Naive thymus-derived CD8-positive, alpha-beta T cell (primary cell): Measurements from ENCODE around the gene MIAT. TPM values are rescaled to one million over a fixed set of nuclear protein-coding genes. Genes with fewer than 3 reads are reported as not detected.

Experiments used
- ATAC-seq, 2 donors: fragments of 150-1000 bp; cut with Tn5 transposase in 1 of 2; sonication (Bioruptor Pico), chemical (Tn5 transposase) in 1 of 2; 1 replicate in 1 of 2; 2 replicates in 1 of 2; pipeline ENCODE4 v1.10.0; 2021; ENCODE audit warnings: mild to moderate bottlenecking in 2 of 2, moderate library complexity in 2 of 2
- POLR2A ChIA-PET: fragments of 350-600 bp; sonication (Branson Sonifier 250); formaldehyde crosslinking; loops from one replicate; lab custom pipeline; 2021; ENCODE audit warnings: antibody characterized with exemption; lab: Charles Lee
- DNase-seq, 10 donors: peaks; one replicate each; pipeline versions ENCODE4 v3.0.0 to v3.0.0-alpha.2; 2020 to 2022
- H3K27ac Mint-ChIP-seq, 10 donors: one replicate each; pipeline ENCODE4 v1.8.0; 2020 to 2022; ENCODE audit warnings: mild to moderate bottlenecking in 10 of 10, mixed read lengths in 10 of 10, moderate library complexity in 4 of 10, inconsistent platforms in 1 of 10
- H3K27me3 Mint-ChIP-seq, 5 donors: one replicate each; pipeline ENCODE4 v1.8.0; 2021 to 2022; ENCODE audit warnings: mixed read lengths in 5 of 5
- H3K36me3 Mint-ChIP-seq, 3 donors: one replicate each; pipeline ENCODE4 v1.8.0; 2020 to 2022; ENCODE audit warnings: mixed read lengths in 3 of 3, mild to moderate bottlenecking in 2 of 3, inconsistent platforms in 1 of 3
- H3K4me1 Mint-ChIP-seq, 4 donors: one replicate each; pipeline ENCODE4 v1.8.0; 2021 to 2022; ENCODE audit warnings: mixed read lengths in 4 of 4
- H3K4me3 Mint-ChIP-seq, 10 donors: one replicate each; pipeline ENCODE4 v1.8.0; 2020 to 2022; ENCODE audit warnings: mild to moderate bottlenecking in 10 of 10, mixed read lengths in 10 of 10, moderate library complexity in 6 of 10, inconsistent platforms in 1 of 10
- H3K9me3 Mint-ChIP-seq, 9 donors: one replicate each; pipeline ENCODE4 v1.8.0; 2020 to 2022; ENCODE audit warnings: mixed read lengths in 9 of 9, mild to moderate bottlenecking in 3 of 9, inconsistent platforms in 1 of 9, moderate library complexity in 1 of 9
- polyA plus RNA-seq, 3 donors: library from polyadenylated mRNA; unstranded; fragments of 300-500 nt; fragmentation: Illumina TruSeq; gene quantifications; one replicate each; pipeline ENCODE4 v1.2.3, GENCODE V29; 2021
- total RNA-seq, 8 experiments: library from RNA in 2 of 8; stranded (reverse) in 2 of 8; gene quantifications; one replicate each; pipeline ENCODE4 v1.2.3 and lab custom pipeline; 2021 to 2026

Gene MIAT
- total and polyA plus RNA-seq, 5 experiments from 2014 or later: 0.06 to 362 (median 0.76) TPM

DNA sequence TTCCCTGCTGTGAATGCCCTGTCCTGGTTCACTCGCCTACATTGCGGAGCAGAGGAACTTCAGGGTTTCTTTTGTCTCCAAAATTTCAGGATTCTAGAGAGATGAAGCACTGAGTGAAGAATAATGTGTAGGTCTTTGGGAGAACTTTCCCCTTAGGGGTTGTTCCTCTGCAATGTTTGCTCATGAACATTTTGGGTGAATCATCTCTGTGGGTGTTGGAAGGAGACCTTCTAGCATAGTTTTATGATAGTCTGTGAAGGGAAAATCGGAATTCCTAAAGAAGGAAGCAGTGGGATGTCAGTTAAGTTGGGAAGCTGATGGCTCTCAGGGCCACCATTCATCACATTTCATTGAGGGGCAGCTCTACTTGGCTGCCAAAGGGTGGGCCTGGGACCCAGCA lies 64.8 kb downstream of the MIAT start:
- Mint-ChIP-seq H3K36me3 (peaks cover 9 to 95% (median 34%) of the 10 kb centered on the region in 3 donors), H3K27me3 (no peaks in the 10 kb centered on the region), H3K9me3 (no peaks in the 10 kb centered on the region), H3K4me3 (no peak overlapping the region), H3K27ac (no peak overlapping the region), H3K4me1 (peaks cover 0 to 24% (median 10%) of the 10 kb centered on the region in 4 donors)
- POLR2A ChIA-PET: interaction anchor here (0.6 to 1.1 kb wide), 2 partner anchors 48 to 225 kb away, joined by 3 to 4 read pairs; no protein-coding TSS in a partner anchor
- DNase-seq (no peak), ATAC-seq (no peak)

DNA sequence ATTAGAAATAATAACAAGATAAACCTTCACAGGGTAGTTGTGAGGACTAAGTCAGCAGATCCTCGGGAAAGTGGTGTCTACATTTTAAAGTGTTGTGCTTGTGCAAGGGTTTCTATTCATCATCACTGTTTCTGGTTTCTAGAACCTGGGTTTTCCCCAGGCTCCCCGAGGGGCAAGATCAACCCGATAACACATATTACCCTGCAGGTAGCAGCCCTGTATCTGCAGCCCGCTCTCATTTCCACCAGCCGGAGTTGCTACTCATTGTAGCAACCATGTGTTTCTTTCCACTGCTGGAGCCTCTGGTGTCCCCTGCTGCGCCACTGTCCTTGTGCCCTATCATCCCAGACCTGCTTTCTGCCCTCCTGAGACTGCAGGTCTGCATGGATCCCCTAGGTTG lies 67.0 kb downstream of the MIAT start:
- no peaks in the 10 kb centered on the region for H3K27me3 Mint-ChIP-seq
- H3K4me1 Mint-ChIP-seq: peaks cover 0 to 18% (median 8%) of the 10 kb centered on the region in 4 donors
- ATAC-seq (no peak), DNase-seq (no peak)
- H3K36me3 Mint-ChIP-seq: peaks cover 12 to 90% (median 36%) of the 10 kb centered on the region in 3 donors
- H3K27ac Mint-ChIP-seq: peak overlapping the region in 1 of 10 donors; percentile 47
- POLR2A ChIA-PET: no interaction called here
- H3K4me3 Mint-ChIP-seq: no peak overlapping the region
- no peaks in the 10 kb centered on the region for H3K9me3 Mint-ChIP-seq

DNA sequence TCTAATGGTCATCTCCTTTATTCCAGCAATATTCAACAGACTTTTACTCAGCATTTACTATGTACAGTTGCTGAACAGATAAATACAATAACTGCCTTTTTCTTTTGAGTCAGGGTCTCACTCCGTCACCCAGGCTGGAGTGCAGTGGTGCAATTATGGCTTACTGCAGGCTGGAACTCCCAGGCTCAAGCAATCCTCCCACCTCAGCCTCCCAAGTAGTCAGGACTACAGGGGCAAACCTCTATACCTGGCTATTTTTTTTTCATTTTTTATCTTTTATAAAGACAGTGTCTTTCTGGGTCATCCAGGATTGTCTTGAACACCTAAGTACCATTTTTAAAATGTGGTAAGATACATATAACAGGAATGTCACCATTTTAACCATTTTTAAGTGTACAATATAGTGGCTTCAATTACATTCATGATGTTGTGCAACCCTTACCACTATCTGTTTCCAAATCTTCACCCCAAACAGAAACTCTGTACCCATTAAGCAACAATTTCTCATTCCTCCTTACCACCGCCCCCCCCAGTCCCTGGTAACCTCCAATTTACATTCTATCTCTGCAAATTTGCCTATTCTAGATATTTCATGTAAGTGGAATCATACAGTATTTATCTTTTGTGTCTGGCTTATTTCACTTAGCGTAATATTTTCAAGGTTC lies 67.8 kb downstream of the MIAT start:
- Mint-ChIP-seq H3K27me3 (no peaks in the 10 kb centered on the region), H3K27ac (no peak overlapping the region), H3K4me3 (no peak overlapping the region), H3K4me1 (peaks cover 0 to 18% (median 10%) of the 10 kb centered on the region in 4 donors), H3K36me3 (peaks cover 12 to 92% (median 39%) of the 10 kb centered on the region in 3 donors), H3K9me3 (no peaks in the 10 kb centered on the region)
- DNase-seq (no peak), ATAC-seq (no peak)
- POLR2A ChIA-PET: no interaction called here

Other genes with a start within 250 kb of the MIAT start
- gene ASPHD2, start 228.3 kb upstream of the MIAT start, total RNA-seq: 1 to 10 TPM; 2.9 to 3.5 TPM
- 1 to 10 TPM; 2.3 to 3.1 (median 2.5) TPM for gene ASPHD2, start 228.3 kb upstream of the MIAT start, polyA plus RNA-seq
- 10 to 100 TPM; 63.9 to 64.3 TPM for gene HPS4, start 173.8 kb upstream of the MIAT start, total RNA-seq
- gene HPS4, start 173.8 kb upstream of the MIAT start, polyA plus RNA-seq: 10 to 100 TPM; 10.5 to 18.4 (median 16.2) TPM
- gene SRRD, start 173.7 kb upstream of the MIAT start, total RNA-seq: 10 to 100 TPM; 21.4 to 24.6 TPM
- gene SRRD, start 173.7 kb upstream of the MIAT start, polyA plus RNA-seq: 10 to 100 TPM; 17.1 to 27.0 (median 17.9) TPM
- gene TFIP11, start 145.1 kb upstream of the MIAT start, total RNA-seq: 10 to 100 TPM; 56.2 to 67.8 TPM
- gene TFIP11, start 145.1 kb upstream of the MIAT start, polyA plus RNA-seq: 10 to 100 TPM; 15.3 to 33.9 (median 22.3) TPM
- gene TPST2, start 67.5 kb upstream of the MIAT start, total RNA-seq: 10 to 100 TPM; 40.8 to 43.2 TPM
- gene TPST2, start 67.5 kb upstream of the MIAT start, polyA plus RNA-seq: 100 to 1,000 TPM in 2 of 3 donors, 10 to 100 TPM in 1; 87.9 to 134 (median 126) TPM
- not detected for gene CRYBB1, start 39.6 kb upstream of the MIAT start, total RNA-seq
- not detected for gene CRYBB1, start 39.6 kb upstream of the MIAT start, polyA plus RNA-seq
- not detected for gene CRYBA4, start 35.6 kb upstream of the MIAT start, total RNA-seq
- gene CRYBA4, start 35.6 kb upstream of the MIAT start, polyA plus RNA-seq: under 1 TPM in 1 of 3 donors, not detected in 2; 0.43 TPM